ENCODE results near the gene FLRT1. TPM values are rescaled to one million over a fixed set of nuclear protein-coding genes. Genes with fewer than 3 reads are reported as not detected.

FLRT1 gene
- total RNA-seq, 1 donor from 2014 or later = 3.7 TPM

- H3K4me3 Mint-ChIP-seq (ENCODE audit: unreplicated experiment) = no peak overlapping the region
- no peak overlapping the region for H3K27ac Mint-ChIP-seq (ENCODE audit: unreplicated experiment)
These were observed 11.7 kb upstream of the FLRT1 start for GRCh38 chr11:64023712-64024710.

GRCh38 chr11:64025205-64025604, 10.5 kb upstream of the FLRT1 start:
- H3K36me3 Mint-ChIP-seq (ENCODE audit: unreplicated experiment) = no peaks in the 10 kb centered on the region
- H3K4me3 Mint-ChIP-seq (ENCODE audit: unreplicated experiment) = no peak overlapping the region
- peaks cover 11% of the 10 kb centered on the region for H3K9me3 Mint-ChIP-seq (ENCODE audit: unreplicated experiment)
- H3K27ac Mint-ChIP-seq (ENCODE audit: unreplicated experiment) = no peak overlapping the region
- peaks cover 16% of the 10 kb centered on the region for H3K27me3 Mint-ChIP-seq (ENCODE audit: unreplicated experiment)
- no peak for TF ChIP-seq CTCF (IDR thresholded peaks at IDR 0.05; ENCODE audit: partially characterized antibody, unreplicated experiment)
- peak; percentile 44 for DNase-seq
- peaks cover 18% of the 10 kb centered on the region for H3K4me1 Mint-ChIP-seq (ENCODE audit: low read depth, unreplicated experiment)

More at GRCh38 chr11:64023712-64024710, 11.7 kb upstream of the FLRT1 start:
- no peaks in the 10 kb centered on the region for H3K36me3 Mint-ChIP-seq (ENCODE audit: unreplicated experiment)
- DNase-seq = no peak
- H3K9me3 Mint-ChIP-seq (ENCODE audit: unreplicated experiment) = peaks cover 9% of the 10 kb centered on the region
- H3K27me3 Mint-ChIP-seq (ENCODE audit: unreplicated experiment) = peaks cover 12% of the 10 kb centered on the region
- peaks cover 14% of the 10 kb centered on the region for H3K4me1 Mint-ChIP-seq (ENCODE audit: low read depth, unreplicated experiment)
- no peak for TF ChIP-seq CTCF (IDR thresholded peaks at IDR 0.05; ENCODE audit: partially characterized antibody, unreplicated experiment)

- TF ChIP-seq CTCF (IDR thresholded peaks at IDR 0.05; ENCODE audit: partially characterized antibody, unreplicated experiment) = no peak
- Mint-ChIP-seq H3K4me1 (ENCODE audit: low read depth, unreplicated experiment) (peaks cover 22% of the 10 kb centered on the region), H3K4me3 (ENCODE audit: unreplicated experiment) (no peak overlapping the region), H3K9me3 (ENCODE audit: unreplicated experiment) (peaks cover 12% of the 10 kb centered on the region), H3K36me3 (ENCODE audit: unreplicated experiment) (no peaks in the 10 kb centered on the region), H3K27ac (ENCODE audit: unreplicated experiment) (no peak overlapping the region), H3K27me3 (ENCODE audit: unreplicated experiment) (peaks cover 11% of the 10 kb centered on the region)
- DNase-seq = no peak
These were observed 9.0 kb upstream of the FLRT1 start for GRCh38 chr11:64026575-64027205.

GRCh38 chr11:64027651-64028397, 7.9 kb upstream of the FLRT1 start:
- no peaks in the 10 kb centered on the region for H3K36me3 Mint-ChIP-seq (ENCODE audit: unreplicated experiment)
- peaks cover 19% of the 10 kb centered on the region for H3K4me1 Mint-ChIP-seq (ENCODE audit: low read depth, unreplicated experiment)
- peak overlapping the region; percentile 52 for H3K27ac Mint-ChIP-seq (ENCODE audit: unreplicated experiment)
- peaks cover 15% of the 10 kb centered on the region for H3K27me3 Mint-ChIP-seq (ENCODE audit: unreplicated experiment)
- no peak for DNase-seq
- H3K4me3 Mint-ChIP-seq (ENCODE audit: unreplicated experiment) = peak overlapping the region; percentile 46
- no peak for TF ChIP-seq CTCF (IDR thresholded peaks at IDR 0.05; ENCODE audit: partially characterized antibody, unreplicated experiment)
- H3K9me3 Mint-ChIP-seq (ENCODE audit: unreplicated experiment) = peaks cover 12% of the 10 kb centered on the region

All from glutamatergic neuron (in vitro differentiated cells).